Fibroblast of peridontal ligament (primary cell): ENCODE data around the gene SALL4.
"Not testable (repeated sequence)": the region's sequence is repeated elsewhere in the genome, so short reads cannot be mapped to it uniquely, and the experiment has no call there.

Experiments used
- DNase-seq: peaks from one replicate; pipeline ENCODE4 v3.0.0-alpha.2; 2010; ENCODE audit errors: extremely low read depth

SALL4 gene

GRCh38 chr20:51801823-51802123 is 548 bp downstream of the SALL4 start:
- DNase-seq: no peak

DNA sequence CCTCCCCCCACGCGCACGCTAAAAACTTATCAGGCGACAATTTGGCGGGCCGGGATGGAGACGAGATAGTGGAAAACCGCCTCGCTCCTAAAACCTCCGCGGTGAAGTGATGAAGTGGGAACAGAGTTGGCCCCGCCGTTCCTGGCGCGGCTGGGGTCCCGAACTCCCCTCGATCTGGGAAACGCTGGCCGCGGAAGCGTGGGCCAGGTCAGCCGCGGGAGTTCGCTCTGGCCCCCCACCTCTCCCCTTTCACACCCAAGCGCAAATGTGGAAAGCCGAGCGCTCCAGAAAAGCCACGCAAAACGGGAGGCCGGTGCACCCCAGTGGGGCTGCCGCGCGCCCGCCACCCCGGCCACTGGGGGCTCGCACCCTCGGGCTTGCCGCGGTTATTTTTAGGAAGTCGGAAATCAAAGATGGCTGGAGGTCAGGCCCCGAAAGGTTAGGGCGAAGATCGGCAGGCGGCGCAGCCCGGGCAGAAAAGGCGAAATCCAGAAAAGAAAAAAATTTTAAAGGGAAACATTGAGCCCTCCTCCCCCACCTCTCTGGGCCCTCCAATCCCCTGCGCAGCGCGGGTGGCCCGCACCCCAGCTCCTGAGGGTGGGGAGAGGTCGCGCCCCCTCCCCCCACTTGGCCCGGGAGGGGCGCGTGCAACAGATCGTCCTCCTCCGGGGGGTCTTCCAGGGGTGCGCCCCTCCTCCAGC is 1.0 kb downstream of the SALL4 start:
- DNase-seq: peak; percentile 10

GRCh38 chr20:51800872-51801121 is 1.5 kb downstream of the SALL4 start:
- peak; percentile 21 for DNase-seq

DNA sequence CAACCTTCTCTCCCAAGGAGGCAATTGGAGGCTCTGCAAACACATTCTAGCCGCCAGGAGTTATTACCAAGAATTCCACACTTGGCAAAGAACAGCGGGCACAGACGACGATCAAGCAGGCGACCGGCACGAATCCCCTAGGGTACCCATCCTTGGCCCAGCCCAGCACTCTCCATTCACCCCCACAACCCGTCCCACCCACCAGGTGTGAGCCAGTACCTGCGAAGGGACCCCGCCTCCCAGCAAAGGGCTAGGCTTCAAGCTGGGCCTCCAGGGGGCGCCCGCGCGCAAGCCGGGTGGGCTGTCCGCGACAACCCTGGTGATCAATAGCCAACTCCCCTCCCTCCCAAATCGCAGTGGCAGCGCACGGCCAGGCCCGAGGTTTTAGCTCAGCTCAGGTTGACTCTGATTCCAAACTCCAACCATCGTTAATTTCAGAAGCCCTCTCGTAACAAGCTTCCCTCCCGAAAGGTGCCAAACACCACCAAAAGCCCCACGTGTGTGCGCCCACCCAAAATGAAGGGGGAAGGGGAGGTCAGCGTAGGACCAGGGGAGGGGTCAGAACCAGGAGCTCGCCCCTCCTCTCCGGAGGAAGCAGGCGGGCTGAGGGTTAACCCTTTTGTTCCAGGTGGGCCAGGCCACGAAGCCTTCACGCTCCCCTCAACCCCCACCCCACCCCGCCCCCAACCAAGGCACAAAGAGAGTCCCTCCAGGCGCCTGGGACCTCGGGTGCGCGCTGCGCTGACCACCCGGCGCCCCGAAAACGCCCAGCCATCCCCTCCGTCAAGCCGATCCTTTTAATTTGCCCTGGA is 2.1 kb downstream of the SALL4 start:
- peak; percentile 26 for DNase-seq

DNA sequence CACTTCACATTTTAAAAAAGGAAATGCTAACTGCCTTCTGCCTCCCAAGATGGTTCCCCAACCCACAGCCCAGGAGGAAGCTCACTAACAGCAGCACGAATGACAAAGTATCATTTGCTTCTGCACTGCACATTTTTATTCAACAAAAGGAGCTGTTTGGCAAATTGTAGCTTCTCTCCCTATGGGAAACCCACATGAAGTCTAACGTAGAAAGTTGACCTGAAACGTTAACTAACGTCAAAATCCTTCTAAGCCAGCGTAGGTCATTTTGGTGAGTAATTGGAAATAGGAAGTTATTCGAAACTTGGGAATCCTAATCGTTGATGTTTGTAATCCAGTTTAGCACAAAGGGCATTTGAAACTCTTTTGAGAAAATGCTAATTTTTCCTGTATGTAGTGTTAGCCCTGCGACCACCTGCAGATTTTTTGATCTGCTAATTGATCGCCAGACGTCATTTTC is 2.9 kb downstream of the SALL4 start:
- no peak for DNase-seq

- peak; percentile 33 for DNase-seq
Measured at GRCh38 chr20:51797357-51798025, 4.8 kb downstream of the SALL4 start.

DNA sequence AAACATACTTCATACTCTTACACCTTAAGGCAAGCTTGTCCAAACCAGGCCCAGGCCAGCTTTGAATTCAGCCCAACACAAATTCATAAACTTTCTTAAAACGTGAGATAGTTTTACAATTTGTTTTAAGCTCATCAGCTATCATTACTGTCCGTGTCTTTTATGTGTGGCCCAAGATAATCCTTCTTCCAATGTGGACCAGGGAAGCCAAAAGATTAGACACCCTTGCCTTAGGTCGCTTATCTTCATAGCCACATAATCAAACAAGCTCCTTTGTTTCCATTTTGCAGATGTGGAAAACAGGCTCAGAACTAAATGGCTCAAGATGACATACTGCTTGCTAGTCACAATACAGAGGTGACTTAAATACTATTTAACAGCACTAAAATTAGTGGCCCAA is 6.0 kb downstream of the SALL4 start:
- DNase-seq: no peak

GRCh38 chr20:51792960-51793359 is 9.4 kb downstream of the SALL4 start:
- no peak for DNase-seq

GRCh38 chr20:51791626-51792025 is 10.7 kb downstream of the SALL4 start:
- DNase-seq: no peak

DNA sequence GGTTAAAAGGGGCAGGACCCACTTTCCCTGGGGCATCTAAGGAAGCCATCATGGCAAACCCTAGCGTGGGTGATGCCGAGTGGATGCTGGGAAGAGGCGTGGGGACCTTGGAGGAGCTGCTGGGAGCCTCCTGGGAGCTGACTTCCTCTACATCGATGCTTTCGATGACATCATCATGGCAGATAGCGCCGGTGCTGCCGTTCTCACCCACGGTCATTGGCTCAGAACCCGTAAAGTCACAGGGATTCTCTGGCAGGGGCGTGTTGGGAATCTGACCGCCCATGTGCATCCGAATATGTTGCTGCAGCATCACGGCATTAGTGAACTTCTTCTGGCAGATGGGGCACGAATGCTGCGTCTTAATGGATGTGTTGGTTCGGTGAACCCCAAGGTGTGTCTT is 12.1 kb downstream of the SALL4 start:
- DNase-seq: no peak

DNA sequence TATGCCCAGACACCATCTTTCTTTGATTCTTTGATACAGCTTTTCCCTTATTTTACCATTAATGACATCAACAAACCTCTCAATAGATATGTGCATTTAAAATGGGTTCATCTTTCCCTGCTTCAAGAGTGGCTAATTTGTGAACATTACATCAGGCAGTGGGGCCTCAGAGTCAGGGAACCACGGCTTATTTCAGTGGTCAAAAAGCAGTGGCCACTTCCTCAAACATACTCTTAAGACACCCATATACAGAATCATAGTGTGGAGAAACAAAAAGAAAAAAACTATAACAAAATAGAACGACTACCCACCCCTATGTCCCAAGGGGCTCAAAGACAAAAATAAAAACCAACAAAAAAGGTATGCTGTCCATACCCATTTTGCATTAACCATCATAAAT is 12.9 kb downstream of the SALL4 start:
- DNase-seq: no peak

DNA sequence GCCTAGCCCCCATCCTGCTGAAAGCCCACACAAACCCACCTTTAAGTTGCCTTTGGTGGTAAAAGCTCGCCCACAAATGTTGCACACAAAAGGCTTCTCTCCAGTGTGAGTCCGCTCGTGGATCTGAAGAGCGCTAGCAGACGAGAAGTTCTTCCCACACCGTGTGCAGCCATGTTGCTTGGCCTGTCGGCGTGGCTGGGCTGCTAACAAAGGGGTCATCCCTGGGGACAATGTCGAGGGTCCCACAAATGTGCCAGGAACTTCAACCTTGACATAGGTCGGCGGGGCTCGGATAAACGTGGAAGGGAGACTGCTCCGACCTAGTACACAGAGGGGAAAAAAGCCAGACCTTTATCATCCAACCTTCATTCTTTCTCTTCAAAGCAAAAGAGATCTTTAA is 13.5 kb downstream of the SALL4 start:
- DNase-seq: no peak

GRCh38 chr20:51784299-51784698 is 18.0 kb downstream of the SALL4 start:
- no peak for DNase-seq

GRCh38 chr20:51778229-51778759 is 24.0 kb downstream of the SALL4 start:
- not testable (repeated sequence) for DNase-seq

DNA sequence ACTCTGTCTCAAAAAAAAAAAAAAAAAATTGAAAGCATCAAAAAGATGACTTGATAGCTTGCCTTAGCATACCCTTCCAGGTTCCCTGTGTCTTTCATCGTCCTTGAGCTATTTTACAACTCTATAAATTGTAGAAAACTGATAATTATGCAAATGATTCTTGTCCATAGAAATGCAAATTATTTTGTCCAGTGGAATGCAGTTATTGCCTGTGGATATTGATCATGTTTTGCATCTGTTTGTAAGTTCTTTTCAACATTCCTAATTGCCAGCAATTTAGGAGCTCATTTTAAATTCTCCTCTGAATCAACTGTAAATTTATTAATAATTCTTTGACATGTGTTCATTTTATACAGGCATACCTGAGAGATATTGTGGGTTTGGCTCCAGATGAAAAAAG is 27.1 kb downstream of the SALL4 start:
- DNase-seq: no peak

GRCh38 chr20:51772236-51772635 is 30.1 kb downstream of the SALL4 start:
- DNase-seq: no peak

- no peak for DNase-seq
Measured at GRCh38 chr20:51769976-51770615, 32.2 kb downstream of the SALL4 start.

DNA sequence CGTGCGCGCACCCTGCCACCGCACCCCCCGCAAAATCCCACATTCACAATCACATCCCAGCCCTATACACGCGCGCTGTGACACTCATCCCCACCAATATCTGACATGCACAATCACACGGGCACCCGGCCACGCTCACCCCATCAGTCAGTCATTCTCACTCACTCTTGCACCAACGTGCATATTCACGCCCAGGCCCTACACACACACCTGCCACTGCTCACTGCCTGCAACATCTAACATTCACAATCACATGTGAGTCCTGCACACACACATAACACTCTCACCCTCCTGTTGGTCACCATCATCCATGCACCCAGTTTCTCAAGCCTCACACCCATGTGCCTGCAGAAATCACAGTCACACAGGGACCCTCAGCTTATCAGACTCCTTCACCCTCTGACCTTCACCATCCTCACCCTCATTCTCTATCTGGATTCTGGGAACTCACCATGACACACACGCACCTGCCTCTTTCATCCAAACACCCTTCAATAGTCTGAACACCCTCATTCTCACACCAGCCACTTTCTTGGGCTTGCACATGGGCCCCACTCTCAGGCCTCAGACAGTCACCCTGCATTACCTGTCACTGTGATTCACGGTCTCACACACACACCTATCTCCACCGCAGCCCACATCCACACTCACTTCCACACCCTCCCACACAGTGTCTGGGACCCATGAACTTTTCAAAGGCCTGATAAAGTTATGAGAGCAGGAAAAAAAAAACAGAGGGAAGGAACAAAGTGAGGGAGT is 33.4 kb downstream of the SALL4 start:
- DNase-seq: no peak

GRCh38 chr20:51767867-51768758 is 34.2 kb downstream of the SALL4 start, which contains the start of gene ATP9A:
Gene ATP9A, minus strand, starts transcription at chr20:51768390. Its CDS starts 21 bp downstream, at chr20:51768369.
- DNase-seq: peak; percentile 12
